ENCODE measurements around the gene MEGF11. TPM values are rescaled to one million over a fixed set of nuclear protein-coding genes. Genes with fewer than 3 reads are reported as not detected.
A peak's percentile ranks its signal among the peaks of the same experiment; 100 is the strongest.

MEGF11 gene
- total RNA-seq, 3 donors from 2014 or later (not counting 1 experiment from before 2014, with no cell fraction given) = not detected

GRCh38 chr15:66254089-66254950 lies 770 bp upstream of the MEGF11 start:
- Histone ChIP-seq H3K4me3 (ENCODE audit: low read length) (no peak overlapping the region), H3K9me3 (ENCODE audit: control insufficient read depth, insufficient read depth, low read length) (no peaks in the 10 kb centered on the region), H3K27ac (ENCODE audit: low read length) (no peak overlapping the region), H3K36me3 (ENCODE audit: control insufficient read depth, insufficient read depth, low read length) (no peaks in the 10 kb centered on the region), H3K4me1 (ENCODE audit: control insufficient read depth, insufficient read depth, low read length) (peaks cover 26% of the 10 kb centered on the region), H3K27me3 (ENCODE audit: control insufficient read depth, insufficient read depth, low read length) (peaks cover 54% of the 10 kb centered on the region)
- Mint-ChIP-seq H3K27ac (no peak overlapping the region), H3K27me3 (ENCODE audit: low read depth in 2 of 2) (peaks cover 61 to 68% of the 10 kb centered on the region in 2 donors), H3K4me1 (peaks cover 5 to 20% of the 10 kb centered on the region in 2 donors), H3K36me3 (no peaks in the 10 kb centered on the region), H3K4me3 (peak overlapping the region; percentile 70), H3K9me3 (no peaks in the 10 kb centered on the region)
- DNase-seq = peak in 1 of 2 donors; percentile 10
- WGBS (ENCODE audit: insufficient coverage) = 8% methylated on average over 33 of the region's 36 CpGs
- TF ChIP-seq, protein P1, sequence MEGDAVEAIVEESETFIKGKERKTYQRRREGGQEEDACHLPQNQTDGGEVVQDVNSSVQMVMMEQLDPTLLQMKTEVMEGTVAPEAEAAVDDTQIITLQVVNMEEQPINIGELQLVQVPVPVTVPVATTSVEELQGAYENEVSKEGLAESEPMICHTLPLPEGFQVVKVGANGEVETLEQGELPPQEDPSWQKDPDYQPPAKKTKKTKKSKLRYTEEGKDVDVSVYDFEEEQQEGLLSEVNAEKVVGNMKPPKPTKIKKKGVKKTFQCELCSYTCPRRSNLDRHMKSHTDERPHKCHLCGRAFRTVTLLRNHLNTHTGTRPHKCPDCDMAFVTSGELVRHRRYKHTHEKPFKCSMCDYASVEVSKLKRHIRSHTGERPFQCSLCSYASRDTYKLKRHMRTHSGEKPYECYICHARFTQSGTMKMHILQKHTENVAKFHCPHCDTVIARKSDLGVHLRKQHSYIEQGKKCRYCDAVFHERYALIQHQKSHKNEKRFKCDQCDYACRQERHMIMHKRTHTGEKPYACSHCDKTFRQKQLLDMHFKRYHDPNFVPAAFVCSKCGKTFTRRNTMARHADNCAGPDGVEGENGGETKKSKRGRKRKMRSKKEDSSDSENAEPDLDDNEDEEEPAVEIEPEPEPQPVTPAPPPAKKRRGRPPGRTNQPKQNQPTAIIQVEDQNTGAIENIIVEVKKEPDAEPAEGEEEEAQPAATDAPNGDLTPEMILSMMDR (IDR thresholded peaks at IDR 0.05) = no peak
- intact Hi-C loops (cut with micrococcal nuclease) = no loop called here
- ATAC-seq = no peak

DNA sequence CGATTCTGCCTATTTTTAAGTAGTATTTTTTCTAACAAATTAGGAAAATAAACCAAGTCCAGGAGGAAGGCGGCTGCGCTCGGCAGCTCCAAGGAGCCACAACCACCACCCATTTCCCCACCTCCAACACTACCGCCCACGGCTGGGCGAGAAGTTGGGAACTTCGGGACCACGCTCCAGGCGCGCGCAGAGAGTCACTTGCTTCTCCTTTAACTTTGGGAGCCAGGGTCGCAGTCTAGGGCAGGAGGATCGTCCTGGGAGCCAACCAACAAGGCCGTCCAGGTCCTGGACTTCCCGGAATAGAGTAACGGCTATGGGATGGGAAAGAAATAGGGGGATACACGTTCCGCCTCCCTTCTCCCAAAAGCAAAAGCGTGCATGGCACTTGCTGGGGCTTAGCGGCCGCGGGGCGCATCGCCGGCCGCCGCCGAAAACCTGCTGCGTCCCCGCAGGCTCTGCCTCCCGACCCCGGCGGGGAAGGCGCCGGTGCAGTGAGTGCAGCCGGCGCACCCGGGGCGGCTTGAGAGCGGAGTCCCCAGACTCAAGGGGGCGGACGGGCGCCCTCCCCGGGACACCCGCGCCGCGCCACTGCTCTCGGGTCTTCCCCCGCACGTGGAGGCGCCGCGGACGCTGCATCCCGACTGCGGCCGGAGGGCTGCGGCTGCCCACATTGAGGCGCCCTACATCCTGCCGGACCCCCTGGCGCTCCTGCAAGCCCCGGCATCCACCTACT lies 699 bp downstream of the MEGF11 start:
- TF ChIP-seq, protein P1 (IDR thresholded peaks at IDR 0.05) = peak; percentile 5
- Histone ChIP-seq H3K4me1 (ENCODE audit: control insufficient read depth, insufficient read depth, low read length) (peaks cover 26% of the 10 kb centered on the region), H3K36me3 (ENCODE audit: control insufficient read depth, insufficient read depth, low read length) (no peaks in the 10 kb centered on the region), H3K27ac (ENCODE audit: low read length) (no peak overlapping the region), H3K4me3 (ENCODE audit: low read length) (peak overlapping the region; percentile 35), H3K9me3 (ENCODE audit: control insufficient read depth, insufficient read depth, low read length) (no peaks in the 10 kb centered on the region), H3K27me3 (ENCODE audit: control insufficient read depth, insufficient read depth, low read length) (peaks cover 50% of the 10 kb centered on the region)
- WGBS (ENCODE audit: insufficient coverage) = under 1% methylated on average over 63 of the region's 64 CpGs
- intact Hi-C loops (cut with micrococcal nuclease) = no loop called here
- H3K9me3 Mint-ChIP-seq = no peaks in the 10 kb centered on the region
- peak overlapping the region; percentile 80 for H3K4me3 Mint-ChIP-seq
- H3K4me1 Mint-ChIP-seq = peaks cover 15 to 20% of the 10 kb centered on the region in 2 donors
- ATAC-seq (peak in 2 of 3 donors; percentile 38 to 62), DNase-seq (peak in 1 of 2 donors; percentile 41)
- H3K27me3 Mint-ChIP-seq (ENCODE audit: low read depth in 2 of 2) = peaks cover 66 to 75% of the 10 kb centered on the region in 2 donors
- no peaks in the 10 kb centered on the region for H3K36me3 Mint-ChIP-seq
- H3K27ac Mint-ChIP-seq = no peak overlapping the region

DNA sequence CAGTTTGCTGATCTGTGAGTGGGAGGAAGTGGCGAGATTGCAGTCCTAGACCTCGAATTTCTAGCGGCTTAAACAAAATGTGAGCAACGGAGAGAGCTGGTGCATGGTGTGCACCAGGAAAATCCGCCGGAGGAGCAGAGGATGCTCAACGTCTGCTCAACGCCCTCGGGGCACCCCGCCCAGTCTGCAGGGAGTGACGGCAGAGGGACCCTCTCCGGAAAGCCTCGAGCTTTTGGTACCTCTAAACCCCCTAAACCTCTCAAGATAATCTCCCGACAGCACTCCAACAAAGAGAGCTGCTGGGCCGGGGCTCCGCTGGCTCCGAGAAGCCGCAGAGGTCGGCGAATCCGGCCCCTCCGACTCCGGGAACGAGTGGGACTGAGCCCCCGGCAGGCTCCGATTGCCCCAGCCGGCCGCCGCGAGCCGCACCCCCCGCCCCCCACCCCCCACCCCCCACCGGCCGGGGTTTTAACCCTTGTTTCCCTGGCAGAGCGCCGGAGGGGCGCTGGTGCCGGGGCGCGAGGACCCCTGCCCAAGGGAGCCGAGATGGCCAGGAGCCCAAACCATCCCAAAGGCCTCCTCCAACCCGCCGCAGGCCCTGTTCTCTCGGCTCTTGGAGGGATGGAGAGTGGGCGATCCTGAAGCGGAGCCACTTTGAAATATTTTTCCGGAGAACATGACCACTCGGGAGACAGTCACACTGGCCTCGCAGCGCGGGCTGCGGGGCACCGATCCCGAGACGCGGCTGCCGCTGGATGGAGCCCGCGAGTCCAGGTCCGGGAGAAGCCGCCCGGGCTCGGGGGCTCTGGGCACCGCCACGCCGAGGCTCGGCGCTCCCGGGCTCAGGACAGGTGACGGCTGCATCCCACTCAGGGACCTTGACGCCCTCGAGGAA lies 1.5 kb downstream of the MEGF11 start:
- no peak overlapping the region for H3K27ac ChIP-seq (ENCODE audit: low read length)
- WGBS (ENCODE audit: insufficient coverage) = 5% methylated on average over 55 of the region's 72 CpGs
- H3K36me3 Mint-ChIP-seq = no peaks in the 10 kb centered on the region
- peaks cover 26% of the 10 kb centered on the region for H3K4me1 ChIP-seq (ENCODE audit: control insufficient read depth, insufficient read depth, low read length)
- H3K4me3 ChIP-seq (ENCODE audit: low read length) = no peak overlapping the region
- H3K9me3 Mint-ChIP-seq = no peaks in the 10 kb centered on the region
- no peaks in the 10 kb centered on the region for H3K9me3 ChIP-seq (ENCODE audit: control insufficient read depth, insufficient read depth, low read length)
- intact Hi-C loops (cut with micrococcal nuclease) = no loop called here
- DNase-seq = peak; percentile 28 to 65
- peak overlapping the region; percentile 80 for H3K4me3 Mint-ChIP-seq
- no peaks in the 10 kb centered on the region for H3K36me3 ChIP-seq (ENCODE audit: control insufficient read depth, insufficient read depth, low read length)
- ATAC-seq = peak in 2 of 3 donors; percentile 55 to 67
- TF ChIP-seq, protein P1 (IDR thresholded peaks at IDR 0.05) = peak; percentile 25
- peaks cover 15 to 20% of the 10 kb centered on the region in 2 donors for H3K4me1 Mint-ChIP-seq
- H3K27me3 ChIP-seq (ENCODE audit: control insufficient read depth, insufficient read depth, low read length) = peaks cover 50% of the 10 kb centered on the region
- H3K27ac Mint-ChIP-seq = no peak overlapping the region
- H3K27me3 Mint-ChIP-seq (ENCODE audit: low read depth in 2 of 2) = peaks cover 60 to 69% of the 10 kb centered on the region in 2 donors
